ENCODE results near the gene STK24.

DNA sequence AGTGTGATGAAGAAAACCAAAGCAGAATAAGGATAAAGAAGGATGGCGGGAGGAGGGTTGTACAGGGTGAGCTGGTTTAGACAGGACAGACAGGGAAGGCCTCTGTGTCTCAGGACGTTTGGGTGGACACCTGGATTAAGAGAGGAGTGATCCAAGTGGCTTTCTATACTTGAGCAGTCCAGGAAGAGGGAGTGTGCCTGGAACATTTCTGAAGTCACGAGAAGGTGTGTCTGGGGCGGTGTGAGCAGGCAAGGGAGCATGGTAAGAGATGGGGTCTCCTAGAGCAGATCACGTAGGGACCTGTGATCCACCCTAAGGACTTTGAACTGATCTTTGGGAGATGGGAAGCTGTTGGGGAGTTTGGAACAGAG, 15.4 kb upstream of the STK24 start:
- TF ChIP-seq, protein P1, sequence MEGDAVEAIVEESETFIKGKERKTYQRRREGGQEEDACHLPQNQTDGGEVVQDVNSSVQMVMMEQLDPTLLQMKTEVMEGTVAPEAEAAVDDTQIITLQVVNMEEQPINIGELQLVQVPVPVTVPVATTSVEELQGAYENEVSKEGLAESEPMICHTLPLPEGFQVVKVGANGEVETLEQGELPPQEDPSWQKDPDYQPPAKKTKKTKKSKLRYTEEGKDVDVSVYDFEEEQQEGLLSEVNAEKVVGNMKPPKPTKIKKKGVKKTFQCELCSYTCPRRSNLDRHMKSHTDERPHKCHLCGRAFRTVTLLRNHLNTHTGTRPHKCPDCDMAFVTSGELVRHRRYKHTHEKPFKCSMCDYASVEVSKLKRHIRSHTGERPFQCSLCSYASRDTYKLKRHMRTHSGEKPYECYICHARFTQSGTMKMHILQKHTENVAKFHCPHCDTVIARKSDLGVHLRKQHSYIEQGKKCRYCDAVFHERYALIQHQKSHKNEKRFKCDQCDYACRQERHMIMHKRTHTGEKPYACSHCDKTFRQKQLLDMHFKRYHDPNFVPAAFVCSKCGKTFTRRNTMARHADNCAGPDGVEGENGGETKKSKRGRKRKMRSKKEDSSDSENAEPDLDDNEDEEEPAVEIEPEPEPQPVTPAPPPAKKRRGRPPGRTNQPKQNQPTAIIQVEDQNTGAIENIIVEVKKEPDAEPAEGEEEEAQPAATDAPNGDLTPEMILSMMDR (IDR thresholded peaks at IDR 0.05; ENCODE audit: insufficient read depth, low read length, poor library complexity, severe bottlenecking): no peak
- TF ChIP-seq EZH2phosphoT487 (conservative IDR thresholded peaks at IDR 0.05; ENCODE audit: low read length): no peak

Data from SU-DHL-6 (cell line).